ENCODE results near the gene NDUFV1. TPM values are rescaled to one million over a fixed set of nuclear protein-coding genes. Genes with fewer than 3 reads are reported as not detected.
"Not testable (repeated sequence)": the region's sequence is repeated elsewhere in the genome, so short reads cannot be mapped to it uniquely, and the experiment has no call there.

NDUFV1 gene
- total RNA-seq, 1 donor from 2014 or later, result 180 TPM

DNA sequence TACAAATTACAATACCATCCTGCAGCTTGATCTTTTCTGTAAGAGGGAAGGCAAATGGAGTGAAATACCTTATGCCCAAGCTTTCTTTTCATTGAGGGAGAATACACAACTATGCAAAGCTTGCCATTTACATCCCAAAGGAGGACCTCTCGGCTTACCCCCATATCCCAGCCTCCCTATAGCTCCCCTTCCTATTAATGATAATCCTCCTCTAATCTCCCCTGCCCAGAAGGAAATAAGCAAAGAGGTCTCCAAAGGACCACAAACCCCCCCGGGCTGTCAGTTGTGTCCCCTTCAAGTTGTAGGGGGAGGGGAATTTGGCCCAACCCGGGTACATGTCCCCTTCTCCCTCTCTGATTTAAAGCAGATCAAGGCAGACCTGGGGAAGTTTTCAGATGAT is 15.2 kb downstream of the NDUFV1 start:
- Mint-ChIP-seq H3K27me3 (ENCODE audit: low read depth) (peaks cover 15% of the 10 kb centered on the region), H3K4me3 (peak overlapping the region; percentile 85), H3K4me1 (peaks cover 30% of the 10 kb centered on the region), H3K36me3 (peaks cover 14% of the 10 kb centered on the region)
- not testable (repeated sequence) for H3K9me3 Mint-ChIP-seq; H3K27ac Mint-ChIP-seq; DNase-seq (ENCODE audit: low spot score in 2 of 2, unreplicated experiment in 2 of 2)

DNA sequence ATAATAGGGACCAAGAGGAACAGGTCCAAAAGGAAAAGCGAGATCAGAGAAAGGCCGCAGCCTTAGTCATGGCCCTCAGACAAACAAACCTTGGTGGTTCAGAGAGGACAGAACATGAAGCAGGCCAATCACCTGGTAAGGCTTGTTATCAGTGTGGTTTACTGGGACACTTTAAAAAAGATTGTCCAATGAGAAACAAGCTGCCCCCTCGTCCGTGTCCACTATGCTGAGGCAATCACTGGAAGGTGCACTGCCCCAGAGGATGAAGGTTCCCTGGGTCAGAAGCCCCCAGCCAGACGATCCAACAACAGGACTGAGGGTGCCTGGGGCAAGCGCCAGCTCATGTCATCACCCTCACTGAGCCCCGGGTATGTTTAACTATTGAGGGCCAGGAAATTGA is 16.2 kb downstream of the NDUFV1 start:
- not testable (repeated sequence) for H3K9me3 Mint-ChIP-seq; DNase-seq (ENCODE audit: low spot score in 2 of 2, unreplicated experiment in 2 of 2); H3K27me3 Mint-ChIP-seq (ENCODE audit: low read depth); H3K27ac Mint-ChIP-seq; H3K4me3 Mint-ChIP-seq
- Mint-ChIP-seq H3K4me1 (peaks cover 28% of the 10 kb centered on the region), H3K36me3 (peaks cover 19% of the 10 kb centered on the region)

DNA sequence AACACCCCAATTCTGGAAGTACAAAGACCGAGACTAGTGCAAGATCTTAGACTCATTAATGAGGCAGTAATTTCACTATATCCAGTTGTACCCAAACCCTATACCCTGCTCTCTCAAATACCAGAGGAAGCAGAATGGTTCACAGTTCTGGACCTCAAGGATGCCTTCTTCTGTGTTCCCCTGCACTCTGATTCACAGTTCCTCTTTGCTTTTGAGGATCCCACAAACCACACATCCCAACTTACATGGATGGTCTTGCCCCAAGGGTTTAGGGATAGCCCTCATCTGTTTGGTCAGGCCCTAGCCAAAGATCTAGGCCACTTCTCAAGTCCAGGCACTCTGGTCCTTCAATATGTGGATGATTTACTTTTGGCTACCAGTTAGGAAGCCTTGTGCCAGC is 17.1 kb downstream of the NDUFV1 start:
- Mint-ChIP-seq H3K36me3 (peaks cover 19% of the 10 kb centered on the region), H3K4me1 (peaks cover 28% of the 10 kb centered on the region)
- H3K27ac Mint-ChIP-seq; H3K4me3 Mint-ChIP-seq; DNase-seq (ENCODE audit: low spot score in 2 of 2, unreplicated experiment in 2 of 2); H3K9me3 Mint-ChIP-seq; H3K27me3 Mint-ChIP-seq (ENCODE audit: low read depth): not testable (repeated sequence)

DNA sequence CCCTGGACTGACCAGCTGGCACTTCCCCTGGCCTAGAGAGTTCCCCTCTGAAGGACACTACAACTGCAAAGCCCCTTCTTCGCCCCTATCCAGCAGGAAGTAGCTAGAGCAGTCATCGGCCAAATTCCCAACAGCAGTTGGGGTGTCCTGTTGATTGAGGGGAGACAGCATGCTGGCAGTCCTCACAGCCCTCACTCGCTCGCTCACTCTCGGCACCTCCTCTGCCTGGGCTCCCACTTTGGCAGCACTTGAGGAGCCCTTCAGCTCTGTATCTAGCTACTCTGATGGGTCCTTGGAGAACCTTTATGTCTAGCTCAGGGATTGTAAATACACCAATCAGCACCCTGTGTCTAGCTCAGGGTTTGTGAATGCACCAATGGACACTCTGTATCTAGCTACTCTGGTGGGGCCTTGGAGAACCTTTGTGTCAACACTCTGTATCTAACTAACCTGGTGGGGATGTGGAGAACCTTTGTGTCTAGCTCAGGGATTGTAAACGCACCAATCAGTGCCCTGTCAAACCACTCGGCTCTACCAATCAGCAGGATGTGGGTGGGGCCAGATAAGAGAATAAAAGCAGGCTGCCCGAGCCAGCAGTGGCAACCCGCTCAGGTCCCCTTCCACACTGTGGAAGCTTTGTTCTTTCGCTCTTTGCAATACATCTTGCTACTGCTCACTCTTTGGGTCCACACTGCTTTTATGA is 19.5 kb downstream of the NDUFV1 start:
- not testable (repeated sequence) for H3K9me3 Mint-ChIP-seq; H3K27me3 Mint-ChIP-seq (ENCODE audit: low read depth); DNase-seq (ENCODE audit: low spot score in 2 of 2, unreplicated experiment in 2 of 2); H3K4me3 Mint-ChIP-seq; H3K27ac Mint-ChIP-seq
- peaks cover 21% of the 10 kb centered on the region for H3K4me1 Mint-ChIP-seq
- peaks cover 14% of the 10 kb centered on the region for H3K36me3 Mint-ChIP-seq

DNA sequence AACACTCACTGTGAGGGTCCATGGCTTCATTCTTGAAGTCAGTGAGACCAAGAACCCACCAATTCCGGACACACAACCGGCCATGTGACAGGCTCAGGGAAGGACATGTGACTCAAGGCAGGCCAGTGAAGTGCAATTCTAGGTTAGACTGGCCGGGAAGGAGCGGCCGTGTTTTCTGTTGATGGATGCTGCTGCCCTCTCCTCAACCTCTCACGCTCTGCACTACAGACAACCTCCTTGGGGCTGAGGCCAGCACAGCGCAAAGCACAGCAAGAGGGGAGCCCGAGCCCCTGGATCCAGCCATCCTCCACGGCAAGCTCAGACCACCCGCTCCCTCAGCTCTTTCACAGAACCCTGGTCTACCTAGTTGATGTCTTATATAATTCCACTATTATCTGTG is 20.2 kb downstream of the NDUFV1 start:
- Mint-ChIP-seq H3K4me3 (no peak overlapping the region), H3K36me3 (peaks cover 14% of the 10 kb centered on the region)
- no peak for DNase-seq (ENCODE audit: low spot score in 2 of 2, unreplicated experiment in 2 of 2)

DNA sequence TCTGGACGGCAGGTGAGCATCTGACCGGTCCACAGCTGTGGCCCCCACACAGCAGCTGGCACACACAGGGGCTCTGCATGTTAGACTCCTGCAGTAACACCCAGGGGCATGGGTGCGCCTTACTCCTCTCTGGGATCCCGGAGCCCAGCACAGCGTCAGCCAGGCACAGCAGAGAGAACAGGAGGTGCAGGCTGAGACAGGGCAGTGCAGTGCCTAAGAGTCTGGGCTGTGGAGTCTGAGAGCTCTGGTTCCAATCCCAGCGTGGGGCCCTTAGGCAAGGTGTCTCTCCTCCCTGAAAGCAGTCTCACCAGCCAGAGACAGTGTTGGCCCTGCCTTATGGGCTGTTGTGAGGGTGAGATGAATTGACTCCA is 20.7 kb downstream of the NDUFV1 start:
- TF ChIP-seq, protein P1, sequence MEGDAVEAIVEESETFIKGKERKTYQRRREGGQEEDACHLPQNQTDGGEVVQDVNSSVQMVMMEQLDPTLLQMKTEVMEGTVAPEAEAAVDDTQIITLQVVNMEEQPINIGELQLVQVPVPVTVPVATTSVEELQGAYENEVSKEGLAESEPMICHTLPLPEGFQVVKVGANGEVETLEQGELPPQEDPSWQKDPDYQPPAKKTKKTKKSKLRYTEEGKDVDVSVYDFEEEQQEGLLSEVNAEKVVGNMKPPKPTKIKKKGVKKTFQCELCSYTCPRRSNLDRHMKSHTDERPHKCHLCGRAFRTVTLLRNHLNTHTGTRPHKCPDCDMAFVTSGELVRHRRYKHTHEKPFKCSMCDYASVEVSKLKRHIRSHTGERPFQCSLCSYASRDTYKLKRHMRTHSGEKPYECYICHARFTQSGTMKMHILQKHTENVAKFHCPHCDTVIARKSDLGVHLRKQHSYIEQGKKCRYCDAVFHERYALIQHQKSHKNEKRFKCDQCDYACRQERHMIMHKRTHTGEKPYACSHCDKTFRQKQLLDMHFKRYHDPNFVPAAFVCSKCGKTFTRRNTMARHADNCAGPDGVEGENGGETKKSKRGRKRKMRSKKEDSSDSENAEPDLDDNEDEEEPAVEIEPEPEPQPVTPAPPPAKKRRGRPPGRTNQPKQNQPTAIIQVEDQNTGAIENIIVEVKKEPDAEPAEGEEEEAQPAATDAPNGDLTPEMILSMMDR (IDR thresholded peaks at IDR 0.05; ENCODE audit: unreplicated experiment), result no peak
- DNase-seq (ENCODE audit: low spot score in 2 of 2, unreplicated experiment in 2 of 2), result no peak
- no peak overlapping the region for H3K4me3 Mint-ChIP-seq
- no peaks in the 10 kb centered on the region for H3K27me3 Mint-ChIP-seq (ENCODE audit: low read depth)
- H3K27ac Mint-ChIP-seq, result no peak overlapping the region
- peaks cover 11% of the 10 kb centered on the region for H3K4me1 Mint-ChIP-seq
- H3K9me3 Mint-ChIP-seq, result no peaks in the 10 kb centered on the region
- H3K36me3 Mint-ChIP-seq, result peaks cover 14% of the 10 kb centered on the region

More for the DNA sequence above, 20.2 kb downstream of the NDUFV1 start:
- TF ChIP-seq, protein P1 (IDR thresholded peaks at IDR 0.05; ENCODE audit: unreplicated experiment), result no peak
- Mint-ChIP-seq H3K27me3 (ENCODE audit: low read depth) (peaks cover under 1% of the 10 kb centered on the region), H3K4me1 (peaks cover 16% of the 10 kb centered on the region), H3K27ac (peak overlapping the region; percentile 0), H3K9me3 (no peaks in the 10 kb centered on the region)

DNA sequence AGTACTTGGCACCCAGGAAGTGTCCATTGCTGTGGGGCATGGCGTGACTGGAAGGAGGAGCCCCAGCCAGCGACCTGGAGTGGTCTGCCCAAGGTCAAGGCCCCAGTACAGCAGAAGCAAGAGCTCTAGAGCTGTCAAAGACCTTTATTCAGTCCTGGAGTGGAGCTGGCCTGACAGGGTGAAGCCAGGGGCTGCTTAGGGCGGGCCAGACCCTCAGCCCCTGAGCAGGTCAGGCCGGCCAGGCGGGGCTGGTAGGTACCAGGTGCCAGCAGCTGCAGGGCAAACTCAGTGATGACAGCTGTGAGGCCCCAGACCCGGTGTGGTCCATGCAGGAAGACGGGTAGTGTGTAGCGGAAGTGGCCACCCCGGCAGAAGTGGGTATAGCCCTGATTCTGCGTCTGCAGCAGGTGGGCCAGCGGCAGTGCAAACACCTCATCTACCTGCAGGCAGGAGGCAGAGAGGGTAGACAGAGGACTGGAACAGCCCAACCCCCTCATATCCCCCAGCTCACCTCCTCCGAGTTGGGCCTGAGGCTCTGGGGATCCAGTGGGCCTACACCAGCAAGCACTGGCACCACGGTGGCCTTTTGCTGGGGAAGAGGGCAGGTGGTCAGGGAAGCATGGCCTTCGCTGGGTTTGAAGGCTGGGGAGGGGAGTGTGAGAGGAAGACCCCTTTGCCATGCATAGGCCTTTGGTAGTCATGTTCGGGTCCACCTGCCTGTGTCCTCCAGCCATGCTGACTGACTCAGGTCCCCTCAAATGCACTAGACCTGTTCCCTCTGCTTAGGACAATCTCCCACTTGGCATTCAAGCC is 21.3 kb downstream of the NDUFV1 start:
- H3K4me3 Mint-ChIP-seq, result no peak overlapping the region
- H3K27me3 Mint-ChIP-seq (ENCODE audit: low read depth), result no peaks in the 10 kb centered on the region
- DNase-seq (ENCODE audit: low spot score in 2 of 2, unreplicated experiment in 2 of 2), result peak in 1 of 2 experiments; percentile 13
- TF ChIP-seq, protein P1 (IDR thresholded peaks at IDR 0.05; ENCODE audit: unreplicated experiment), result no peak
- H3K27ac Mint-ChIP-seq, result no peak overlapping the region
- H3K9me3 Mint-ChIP-seq, result no peaks in the 10 kb centered on the region
- peaks cover 14% of the 10 kb centered on the region for H3K36me3 Mint-ChIP-seq
- H3K4me1 Mint-ChIP-seq, result peaks cover 8% of the 10 kb centered on the region
